HG03565 (cell line): ENCODE measurements around the gene STK33.

Experiments used
- ATAC-seq: cut with Tn5 transposase; IDR thresholded peaks from one replicate; pipeline ENCODE4 v1.9.1; 2021; ENCODE audit warnings: mild to moderate bottlenecking, moderate library complexity; ENCODE audit not compliant: unreplicated experiment

The STK33 gene

GRCh38 chr11:8375932-8376331, 218.1 kb downstream of the STK33 start:
- ATAC-seq: no peak

GRCh38 chr11:8375460-8375859, 218.6 kb downstream of the STK33 start:
- ATAC-seq: no peak

- no peak for ATAC-seq
These were observed 219.3 kb downstream of the STK33 start for GRCh38 chr11:8374716-8375115.

- no peak for ATAC-seq
These were observed 220.3 kb downstream of the STK33 start for GRCh38 chr11:8373519-8374432.

DNA sequence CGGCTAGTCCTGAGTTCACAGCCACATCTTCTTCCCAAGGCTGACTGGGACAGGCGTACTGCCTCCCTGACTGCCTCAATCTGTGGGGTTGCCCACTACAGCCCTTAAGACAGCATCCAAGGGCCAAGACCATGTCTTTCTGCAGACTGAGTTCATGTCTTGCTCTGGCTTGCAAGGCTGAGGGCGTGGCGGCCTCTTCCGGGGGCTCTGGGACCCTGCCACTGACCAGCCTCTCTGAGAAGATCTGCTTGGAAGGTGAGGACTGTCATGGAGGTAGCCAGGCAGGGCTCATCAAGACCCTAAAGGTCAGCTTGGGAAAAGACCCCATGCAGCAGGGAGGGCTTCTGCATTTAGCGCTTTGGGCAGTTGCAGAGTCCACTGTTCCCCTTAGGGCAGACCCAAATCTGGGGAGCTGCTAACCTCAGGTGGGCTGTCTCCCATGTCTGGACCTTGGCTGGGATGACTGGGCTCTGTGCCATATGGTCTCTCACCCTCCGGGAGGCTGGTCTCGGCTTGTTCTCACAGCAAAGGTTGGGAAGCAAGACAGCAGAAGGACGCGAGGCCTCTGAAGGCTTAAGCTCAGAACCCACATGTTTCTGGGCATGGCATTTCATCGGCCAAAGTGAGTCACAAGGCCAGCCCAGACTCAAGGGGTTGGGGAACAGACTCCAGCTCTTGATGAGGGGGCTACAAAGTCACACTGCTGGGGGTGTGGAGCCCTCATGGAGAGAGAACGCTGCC, 221.2 kb downstream of the STK33 start:
- no peak for ATAC-seq

DNA sequence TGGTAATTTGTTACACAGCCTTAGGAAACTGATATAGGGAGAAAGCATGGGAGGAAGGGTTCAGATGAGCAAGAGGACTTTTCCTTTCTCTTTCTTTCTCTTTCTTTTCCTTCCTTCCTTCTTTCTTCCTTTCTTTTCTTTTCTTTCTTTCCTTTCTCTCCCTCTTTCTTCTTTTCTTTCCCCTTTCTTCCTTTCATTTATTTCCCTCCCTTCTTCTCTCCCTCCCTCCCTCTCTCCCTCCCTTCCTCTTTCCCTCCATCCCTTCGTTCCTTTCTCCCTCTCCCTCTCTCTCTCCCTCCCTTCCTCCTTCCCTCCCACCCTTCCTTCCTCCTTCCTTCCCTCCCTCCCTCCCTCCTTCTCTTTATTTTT, 222.5 kb downstream of the STK33 start:
- no peak for ATAC-seq

DNA sequence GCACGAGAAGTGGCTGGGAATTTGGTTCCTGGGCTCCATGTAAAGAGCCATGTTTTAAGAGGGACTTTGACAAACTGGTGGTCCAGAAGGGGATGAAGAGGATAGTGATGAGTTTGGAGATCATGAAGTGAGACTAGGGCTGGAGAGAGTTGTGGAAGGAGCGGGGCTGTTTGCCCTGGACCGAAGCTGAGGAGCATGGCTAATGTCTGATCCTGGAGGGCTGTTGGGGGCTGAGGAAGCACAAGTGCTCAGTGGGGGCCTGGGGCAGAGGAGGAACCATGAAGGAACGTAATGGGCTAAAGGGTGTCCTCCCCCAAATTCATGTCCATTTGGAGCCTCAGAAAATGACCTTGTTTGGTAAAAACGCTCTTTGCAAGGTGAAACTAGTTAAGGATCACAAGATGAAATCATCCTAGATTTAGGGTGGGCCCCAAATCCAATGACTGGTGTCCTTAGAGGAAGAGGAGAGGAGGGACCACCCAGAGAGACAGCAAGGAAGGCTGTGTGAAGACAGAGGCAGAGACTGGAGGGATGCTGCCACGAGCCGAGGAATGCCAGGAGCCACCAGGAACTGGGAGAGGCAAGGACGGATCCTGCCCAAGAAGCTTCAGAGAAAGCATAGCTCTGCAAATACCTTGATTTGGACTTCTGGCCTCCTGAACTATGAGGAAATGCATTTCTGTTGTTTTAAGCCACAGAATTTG, 223.1 kb downstream of the STK33 start:
- ATAC-seq: no peak

DNA sequence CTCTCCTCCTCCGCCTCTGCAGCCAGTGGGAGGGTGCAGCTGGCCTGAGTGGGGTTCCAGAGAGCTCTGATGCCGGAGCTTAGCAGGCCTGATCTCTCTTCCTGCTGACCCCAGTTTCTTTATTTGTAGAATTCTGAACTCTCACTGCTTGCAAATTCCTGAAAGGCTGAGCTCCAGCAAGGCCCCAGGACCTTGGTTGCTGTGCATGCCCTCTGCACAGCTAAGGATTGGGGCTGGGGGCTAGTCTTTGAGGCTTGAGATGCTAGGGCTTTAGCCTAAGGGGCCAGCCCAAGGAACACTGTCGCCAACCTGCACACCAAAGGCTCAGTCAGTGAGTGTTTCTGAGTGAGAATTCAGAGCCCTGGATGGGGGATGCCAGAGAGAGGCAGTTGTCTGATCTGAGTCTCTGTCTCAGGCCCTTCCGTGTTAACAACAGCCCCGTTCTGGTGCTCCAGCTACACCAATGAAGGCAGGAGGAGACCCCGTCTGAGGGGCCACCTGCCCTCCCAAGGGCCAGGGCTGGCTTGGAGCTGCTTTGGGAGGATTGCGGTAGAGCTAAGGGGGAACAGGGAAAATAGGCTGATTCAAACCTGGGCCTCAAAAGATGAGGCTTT, 224.3 kb downstream of the STK33 start:
- ATAC-seq: no peak

DNA sequence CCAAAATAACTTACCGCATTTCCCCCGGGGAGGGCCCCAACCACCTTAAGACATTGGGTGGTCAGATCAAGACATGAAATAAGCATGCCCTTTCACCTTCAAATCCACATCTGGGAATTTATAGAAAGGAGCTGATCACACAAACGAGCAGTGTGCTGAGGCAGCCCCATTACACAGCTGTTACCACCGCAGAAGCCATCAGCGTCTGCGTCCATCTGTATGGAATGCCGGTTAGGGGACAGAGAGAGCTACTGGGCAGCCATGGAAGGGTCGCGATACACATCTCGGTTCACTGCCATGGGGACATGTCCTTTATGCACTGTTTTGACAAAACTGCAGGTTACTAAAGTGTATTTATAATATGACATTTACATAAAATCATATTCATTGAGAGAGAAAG, 225.3 kb downstream of the STK33 start:
- no peak for ATAC-seq

GRCh38 chr11:8368194-8368593, 225.8 kb downstream of the STK33 start:
- ATAC-seq: no peak

DNA sequence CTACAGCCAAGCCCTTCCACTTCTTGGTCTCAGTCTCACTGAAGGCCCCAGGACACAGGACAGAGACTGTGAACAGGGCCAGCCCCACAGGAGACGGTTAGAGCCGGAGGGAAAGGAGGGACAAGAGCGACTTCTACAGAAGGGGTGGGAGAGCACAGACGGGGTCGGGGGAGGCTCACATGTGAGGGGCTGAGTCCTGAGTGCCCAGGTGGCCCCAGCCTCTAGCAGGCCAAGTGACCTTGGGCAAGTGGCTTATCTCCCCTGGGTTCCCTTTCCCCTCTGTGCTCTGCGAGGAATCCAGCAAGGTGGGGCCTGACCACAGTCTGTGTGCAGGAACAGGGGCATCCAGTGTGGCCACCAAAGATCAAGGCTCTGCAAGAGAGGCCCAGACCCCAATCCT, 227.7 kb downstream of the STK33 start:
- ATAC-seq: no peak

DNA sequence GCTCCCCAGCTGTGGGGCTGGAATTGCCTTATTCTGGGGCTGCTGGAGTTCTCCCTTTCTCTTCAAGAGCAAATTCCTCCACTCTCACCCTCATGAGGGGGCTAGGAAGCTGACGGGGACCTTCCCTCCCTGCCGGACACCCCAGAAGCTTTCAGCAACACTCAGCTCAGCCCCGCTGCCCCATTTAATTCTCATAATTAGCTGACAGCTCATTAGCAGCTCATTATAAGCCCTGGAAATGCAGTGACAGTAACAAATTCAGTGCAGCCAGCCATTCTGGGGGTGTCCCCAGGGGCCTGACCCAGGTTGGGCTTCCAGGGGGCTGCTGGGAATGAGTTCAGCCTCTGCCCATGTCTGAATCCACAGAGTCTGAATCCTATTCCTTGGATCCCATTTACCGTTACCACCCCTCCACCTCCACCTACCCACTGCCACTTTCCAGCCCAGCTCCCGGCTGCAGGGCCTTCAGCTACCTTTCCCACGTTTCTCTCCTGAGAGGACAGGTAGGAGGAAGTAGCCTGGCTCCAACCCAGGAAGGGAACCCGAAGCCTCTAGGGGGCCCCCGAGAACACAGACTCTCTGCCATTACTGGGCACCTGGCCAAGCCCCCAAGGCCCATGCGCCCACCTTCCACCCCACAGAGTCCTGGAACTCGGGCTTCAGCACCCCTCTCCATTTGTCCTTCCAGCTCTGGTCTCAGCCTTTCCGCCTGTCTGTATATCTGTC, 228.6 kb downstream of the STK33 start:
- ATAC-seq: no peak

GRCh38 chr11:8363921-8364320, 230.1 kb downstream of the STK33 start:
- no peak for ATAC-seq

DNA sequence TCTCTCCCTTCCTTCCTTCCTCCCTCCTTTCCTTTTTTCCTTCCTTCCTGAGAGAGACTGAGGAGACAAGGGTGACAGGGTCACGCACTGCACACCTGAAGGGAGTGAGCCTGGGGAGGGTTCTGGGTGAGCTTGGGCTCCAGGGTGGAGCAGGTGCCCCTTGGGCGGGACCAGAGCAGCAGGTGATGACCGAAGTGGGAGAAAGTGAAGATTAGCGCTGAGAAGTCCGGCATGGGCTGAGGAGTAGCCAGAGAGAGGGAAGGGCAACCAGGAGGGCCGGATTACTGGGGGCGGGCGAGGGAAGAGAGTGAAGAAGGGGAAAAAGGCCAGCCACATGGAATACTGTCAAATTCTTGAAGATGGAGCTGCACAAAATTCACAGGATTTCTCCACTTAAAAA, 231.1 kb downstream of the STK33 start:
- ATAC-seq: no peak

DNA sequence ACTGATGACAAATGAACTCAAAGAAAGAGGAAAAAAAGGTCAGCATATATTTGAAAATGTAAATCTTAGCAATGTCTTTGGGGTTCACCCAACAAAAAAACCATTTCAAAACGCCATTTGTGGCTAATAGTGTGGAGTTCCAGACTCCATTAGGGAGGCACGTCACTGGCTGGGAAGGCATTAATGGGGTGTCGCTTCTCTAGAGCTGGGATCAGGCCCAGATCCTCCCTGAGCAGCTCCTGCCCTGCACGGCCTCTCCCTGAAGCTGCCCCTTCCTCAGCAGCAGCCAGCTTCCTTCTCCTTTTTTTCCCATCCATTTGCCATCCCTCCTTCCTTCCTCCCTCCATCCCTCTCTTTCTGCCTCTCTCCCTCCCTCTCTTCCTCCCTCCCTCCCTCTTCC, 231.5 kb downstream of the STK33 start:
- ATAC-seq: no peak

DNA sequence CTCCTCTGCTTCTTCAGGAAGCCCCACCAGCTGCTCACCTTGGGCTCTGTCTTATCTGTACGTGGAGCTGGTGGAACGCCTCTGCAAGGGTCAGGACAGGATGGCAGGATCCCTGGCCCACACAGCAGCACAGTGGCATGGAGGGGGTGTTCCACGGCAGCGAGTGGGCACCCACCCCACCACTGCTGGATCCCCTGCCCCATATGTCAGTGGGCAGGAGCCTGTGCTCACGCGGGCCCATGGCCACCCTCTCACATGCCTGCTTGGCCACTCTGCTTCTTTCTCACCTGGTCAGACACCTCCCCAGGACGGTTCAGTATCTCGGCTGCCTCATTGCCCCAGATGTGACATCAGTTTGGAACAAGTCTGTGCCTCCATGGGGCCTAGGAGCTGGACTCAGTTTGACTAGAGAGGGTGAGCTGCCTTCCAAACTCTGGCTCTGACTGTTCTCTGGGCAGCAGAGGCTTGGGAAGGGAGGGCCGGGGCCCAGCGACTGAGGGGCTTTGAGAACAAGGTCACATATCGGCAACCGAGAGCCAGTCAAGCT, 232.3 kb downstream of the STK33 start:
- no peak for ATAC-seq

GRCh38 chr11:8361206-8361605, 232.8 kb downstream of the STK33 start:
- ATAC-seq: no peak

GRCh38 chr11:8360086-8360828, 233.8 kb downstream of the STK33 start:
- no peak for ATAC-seq

DNA sequence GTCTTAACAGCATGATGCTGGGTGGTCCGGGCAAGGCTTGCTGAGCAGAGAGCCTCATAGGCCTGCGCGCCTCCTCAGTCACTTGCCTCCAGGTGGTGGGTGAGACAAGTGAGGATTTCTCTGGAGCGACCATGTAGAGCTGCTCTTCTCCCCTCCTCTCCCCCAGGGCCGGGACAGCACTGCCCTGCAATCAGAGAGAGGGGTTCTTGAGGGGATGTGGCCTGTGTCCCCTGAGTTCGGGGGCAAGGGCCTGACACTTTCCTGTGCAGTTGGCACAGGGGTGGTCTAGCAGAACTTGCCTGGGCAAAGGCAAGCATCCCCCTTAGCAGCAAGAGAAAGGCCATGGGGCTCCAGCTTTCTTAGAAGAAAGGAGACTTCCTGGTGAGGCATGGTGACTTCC, 234.5 kb downstream of the STK33 start:
- no peak for ATAC-seq
